Uterus (tissue), 2 donors: Measurements from ENCODE around the gene VPS37D.

Experiments used
- CTCF ChIP-seq, 4 experiments: fragments of 200-600 bp in 2 of 4; fragments of 450-650 bp in 2 of 4; sonication (generic) in 2 of 4; IDR thresholded peaks; one replicate each; pipeline ENCODE4 v1.5.1; 2016 to 2019; ENCODE audit warnings: antibody characterized with exemption in 4 of 4, mild to moderate bottlenecking in 2 of 4, moderate library complexity in 1 of 4
- POLR2A ChIP-seq, 2 donors: fragments of 450-650 bp; IDR thresholded peaks; one replicate each; pipeline ENCODE4 v1.6.1; 2016; ENCODE audit warnings: antibody characterized with exemption in 2 of 2, mild to moderate bottlenecking in 1 of 2, moderate library complexity in 1 of 2

- TF ChIP-seq CTCF (IDR thresholded peaks at IDR 0.05) (no peak), POLR2A (IDR thresholded peaks at IDR 0.05) (no peak)
Observed at GRCh38 chr7:73626814-73627213, 40.8 kb upstream of the VPS37D start.
